Measurements from ENCODE around the gene ELMO1. TPM values are rescaled to one million over a fixed set of nuclear protein-coding genes. Genes with fewer than 3 reads are reported as not detected.

Gene ELMO1
- total RNA-seq, 1 donor from 2014 or later = 60.1 TPM

GRCh38 chr7:37390114-37390513 is 58.5 kb downstream of the ELMO1 start:
- Histone ChIP-seq H3K36me3 (no peaks in the 10 kb centered on the region), H3K4me3 (no peak overlapping the region), H3K27ac (no peak overlapping the region), H3K4me1 (peaks cover 72% of the 10 kb centered on the region), H3K27me3 (ENCODE audit: low read depth) (no peaks in the 10 kb centered on the region), H3K9me3 (no peaks in the 10 kb centered on the region)
- peak; percentile 78 for DNase-seq
- no peak for TF ChIP-seq CTCF (IDR thresholded peaks at IDR 0.05)
- ATAC-seq = peak; percentile 64 to 65
- intact Hi-C loops (cut with DNase I) = no loop called here

GRCh38 chr7:37388811-37389210 is 59.9 kb downstream of the ELMO1 start:
- Histone ChIP-seq H3K4me3 (no peak overlapping the region), H3K4me1 (peaks cover 74% of the 10 kb centered on the region), H3K36me3 (no peaks in the 10 kb centered on the region), H3K27me3 (ENCODE audit: low read depth) (no peaks in the 10 kb centered on the region), H3K9me3 (no peaks in the 10 kb centered on the region), H3K27ac (peak overlapping the region; percentile 19)
- ATAC-seq (no peak), DNase-seq (no peak)
- no peak for TF ChIP-seq CTCF (IDR thresholded peaks at IDR 0.05)
- intact Hi-C loops (cut with DNase I) = no loop called here

GRCh38 chr7:37385787-37386186 is 62.9 kb downstream of the ELMO1 start:
- DNase-seq (peak; percentile 77), ATAC-seq (peak; percentile 64 to 70)
- H3K27ac ChIP-seq = peak overlapping the region; percentile 42

GRCh38 chr7:37382546-37383088 is 66.0 kb downstream of the ELMO1 start:
- intact Hi-C loops (cut with DNase I) = no loop called here
- no peak overlapping the region for H3K27ac ChIP-seq
- TF ChIP-seq CTCF (IDR thresholded peaks at IDR 0.05) = no peak
- peaks cover 23% of the 10 kb centered on the region for H3K4me1 ChIP-seq
- H3K27me3 ChIP-seq (ENCODE audit: low read depth) = no peaks in the 10 kb centered on the region
- no peaks in the 10 kb centered on the region for H3K36me3 ChIP-seq
- DNase-seq = no peak
- no peak for ATAC-seq
- H3K4me3 ChIP-seq = no peak overlapping the region
- H3K9me3 ChIP-seq = no peaks in the 10 kb centered on the region

More at GRCh38 chr7:37385787-37386186, 62.9 kb downstream of the ELMO1 start:
- no peaks in the 10 kb centered on the region for H3K27me3 ChIP-seq (ENCODE audit: low read depth)
- no peaks in the 10 kb centered on the region for H3K36me3 ChIP-seq
- H3K9me3 ChIP-seq = no peaks in the 10 kb centered on the region
- TF ChIP-seq CTCF (IDR thresholded peaks at IDR 0.05) = no peak
- peaks cover 51% of the 10 kb centered on the region for H3K4me1 ChIP-seq
- H3K4me3 ChIP-seq = no peak overlapping the region
- intact Hi-C loops (cut with DNase I) = no loop called here

GRCh38 chr7:37380831-37381230 is 67.8 kb downstream of the ELMO1 start:
- DNase-seq (no peak), ATAC-seq (no peak)
- H3K4me3 ChIP-seq = no peak overlapping the region
- H3K36me3 ChIP-seq = no peaks in the 10 kb centered on the region
- intact Hi-C loops (cut with DNase I) = no loop called here
- peaks cover 10% of the 10 kb centered on the region for H3K9me3 ChIP-seq
- H3K4me1 ChIP-seq = peaks cover 9% of the 10 kb centered on the region
- no peak overlapping the region for H3K27ac ChIP-seq
- no peaks in the 10 kb centered on the region for H3K27me3 ChIP-seq (ENCODE audit: low read depth)
- no peak for TF ChIP-seq CTCF (IDR thresholded peaks at IDR 0.05)

Data from lower lobe of right lung (tissue), 2 donors.